GM23338 (cell line): ENCODE measurements around the gene AGAP1.

ENCODE experiments used
- CREB1 ChIP-seq: fragments of 250-450 bp; sonication (Bioruptor Pico); IDR thresholded peaks from 2 replicates; pipeline ENCODE4 v1.5.0; 2020; ENCODE audit warnings: low read depth, mild to moderate bottlenecking, moderate library complexity
- EZH2 ChIP-seq: fragments of 200-600 bp; sonication (generic); IDR thresholded peaks from one replicate; pipeline ENCODE4 v1.8.0; 2017; ENCODE audit warnings: antibody characterized with exemption, mild to moderate bottlenecking, low read depth; ENCODE audit not compliant: unreplicated experiment
- EZH2phosphoT487 ChIP-seq: fragments of 200-600 bp; sonication (generic); IDR thresholded peaks from one replicate; pipeline ENCODE4 v1.8.1; 2018; ENCODE audit warnings: antibody characterized with exemption; ENCODE audit not compliant: unreplicated experiment
- POLR2AphosphoS5 ChIP-seq: IDR thresholded peaks from 2 replicates; pipeline ENCODE4 v1.6.1; 2016; ENCODE audit warnings: antibody characterized with exemption, low read depth
- ZNF114 ChIP-seq: fragments of 250-450 bp; sonication (Bioruptor Pico); IDR thresholded peaks from 2 replicates; pipeline ENCODE4 v1.5.0; 2020; ENCODE audit warnings: mild to moderate bottlenecking, moderate library complexity
- ZNF331 ChIP-seq: fragments of 250-450 bp; sonication (Bioruptor Pico); IDR thresholded peaks from 2 replicates; pipeline ENCODE4 v1.5.0; 2020; ENCODE audit warnings: low read depth, mild to moderate bottlenecking, moderate library complexity
- TF ChIP-seq, protein P1 (sequence below), 2 experiments: fragments of 200-600 bp in 1 of 2; sonication (generic) in 1 of 2; conservative IDR thresholded peaks; 2 replicates each; pipeline versions ENCODE4 v1.5.1 to v1.6.1; 2016 to 2017; ENCODE audit warnings: antibody characterized with exemption in 2 of 2, low read depth in 2 of 2, mild to moderate bottlenecking in 2 of 2, moderate library complexity in 1 of 2
- TF ChIP-seq, protein P2 (sequence below): IDR thresholded peaks from one replicate; pipeline ENCODE4 v1.6.1; 2018; ENCODE audit warnings: antibody characterized with exemption; ENCODE audit not compliant: unreplicated experiment
- TF ChIP-seq, protein P3 (sequence below): fragments of 250-450 bp; sonication (Bioruptor Pico); IDR thresholded peaks from 2 replicates; pipeline ENCODE4 v1.5.0; 2020; ENCODE audit warnings: mild to moderate bottlenecking, moderate library complexity
- TF ChIP-seq, protein P4 (sequence below): IDR thresholded peaks from 2 replicates; pipeline ENCODE4 v1.6.1; 2016; ENCODE audit warnings: antibody characterized with exemption

DNA sequence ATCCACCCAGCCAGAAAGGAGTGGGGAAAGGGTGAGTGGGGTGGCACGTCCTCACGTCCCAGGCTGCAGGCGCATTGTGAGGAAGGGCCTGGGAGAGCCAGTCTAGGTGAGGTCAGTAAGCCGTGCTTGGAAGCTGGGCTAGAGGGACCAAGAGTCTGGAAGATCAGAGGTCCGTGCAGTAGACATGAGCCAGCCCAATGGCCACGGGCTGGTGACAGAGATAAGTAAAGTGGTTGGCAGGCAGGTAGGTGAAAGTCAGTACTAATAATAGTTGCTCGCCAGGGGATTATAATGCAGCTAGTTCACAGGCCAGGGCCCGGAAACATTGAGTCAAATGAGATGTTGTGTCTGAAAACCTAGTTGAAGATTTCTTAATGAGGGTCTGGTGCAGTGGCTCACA is 541.1 kb downstream of the AGAP1 start:
- TF ChIP-seq, protein P1, sequence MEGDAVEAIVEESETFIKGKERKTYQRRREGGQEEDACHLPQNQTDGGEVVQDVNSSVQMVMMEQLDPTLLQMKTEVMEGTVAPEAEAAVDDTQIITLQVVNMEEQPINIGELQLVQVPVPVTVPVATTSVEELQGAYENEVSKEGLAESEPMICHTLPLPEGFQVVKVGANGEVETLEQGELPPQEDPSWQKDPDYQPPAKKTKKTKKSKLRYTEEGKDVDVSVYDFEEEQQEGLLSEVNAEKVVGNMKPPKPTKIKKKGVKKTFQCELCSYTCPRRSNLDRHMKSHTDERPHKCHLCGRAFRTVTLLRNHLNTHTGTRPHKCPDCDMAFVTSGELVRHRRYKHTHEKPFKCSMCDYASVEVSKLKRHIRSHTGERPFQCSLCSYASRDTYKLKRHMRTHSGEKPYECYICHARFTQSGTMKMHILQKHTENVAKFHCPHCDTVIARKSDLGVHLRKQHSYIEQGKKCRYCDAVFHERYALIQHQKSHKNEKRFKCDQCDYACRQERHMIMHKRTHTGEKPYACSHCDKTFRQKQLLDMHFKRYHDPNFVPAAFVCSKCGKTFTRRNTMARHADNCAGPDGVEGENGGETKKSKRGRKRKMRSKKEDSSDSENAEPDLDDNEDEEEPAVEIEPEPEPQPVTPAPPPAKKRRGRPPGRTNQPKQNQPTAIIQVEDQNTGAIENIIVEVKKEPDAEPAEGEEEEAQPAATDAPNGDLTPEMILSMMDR (conservative IDR thresholded peaks at IDR 0.05; ENCODE audit: low read depth in 2 of 2) = no peak
- no peak for TF ChIP-seq POLR2AphosphoS5
- TF ChIP-seq EZH2 = no peak
- TF ChIP-seq, protein P2, sequence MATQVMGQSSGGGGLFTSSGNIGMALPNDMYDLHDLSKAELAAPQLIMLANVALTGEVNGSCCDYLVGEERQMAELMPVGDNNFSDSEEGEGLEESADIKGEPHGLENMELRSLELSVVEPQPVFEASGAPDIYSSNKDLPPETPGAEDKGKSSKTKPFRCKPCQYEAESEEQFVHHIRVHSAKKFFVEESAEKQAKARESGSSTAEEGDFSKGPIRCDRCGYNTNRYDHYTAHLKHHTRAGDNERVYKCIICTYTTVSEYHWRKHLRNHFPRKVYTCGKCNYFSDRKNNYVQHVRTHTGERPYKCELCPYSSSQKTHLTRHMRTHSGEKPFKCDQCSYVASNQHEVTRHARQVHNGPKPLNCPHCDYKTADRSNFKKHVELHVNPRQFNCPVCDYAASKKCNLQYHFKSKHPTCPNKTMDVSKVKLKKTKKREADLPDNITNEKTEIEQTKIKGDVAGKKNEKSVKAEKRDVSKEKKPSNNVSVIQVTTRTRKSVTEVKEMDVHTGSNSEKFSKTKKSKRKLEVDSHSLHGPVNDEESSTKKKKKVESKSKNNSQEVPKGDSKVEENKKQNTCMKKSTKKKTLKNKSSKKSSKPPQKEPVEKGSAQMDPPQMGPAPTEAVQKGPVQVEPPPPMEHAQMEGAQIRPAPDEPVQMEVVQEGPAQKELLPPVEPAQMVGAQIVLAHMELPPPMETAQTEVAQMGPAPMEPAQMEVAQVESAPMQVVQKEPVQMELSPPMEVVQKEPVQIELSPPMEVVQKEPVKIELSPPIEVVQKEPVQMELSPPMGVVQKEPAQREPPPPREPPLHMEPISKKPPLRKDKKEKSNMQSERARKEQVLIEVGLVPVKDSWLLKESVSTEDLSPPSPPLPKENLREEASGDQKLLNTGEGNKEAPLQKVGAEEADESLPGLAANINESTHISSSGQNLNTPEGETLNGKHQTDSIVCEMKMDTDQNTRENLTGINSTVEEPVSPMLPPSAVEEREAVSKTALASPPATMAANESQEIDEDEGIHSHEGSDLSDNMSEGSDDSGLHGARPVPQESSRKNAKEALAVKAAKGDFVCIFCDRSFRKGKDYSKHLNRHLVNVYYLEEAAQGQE = no peak
- TF ChIP-seq, protein P3, sequence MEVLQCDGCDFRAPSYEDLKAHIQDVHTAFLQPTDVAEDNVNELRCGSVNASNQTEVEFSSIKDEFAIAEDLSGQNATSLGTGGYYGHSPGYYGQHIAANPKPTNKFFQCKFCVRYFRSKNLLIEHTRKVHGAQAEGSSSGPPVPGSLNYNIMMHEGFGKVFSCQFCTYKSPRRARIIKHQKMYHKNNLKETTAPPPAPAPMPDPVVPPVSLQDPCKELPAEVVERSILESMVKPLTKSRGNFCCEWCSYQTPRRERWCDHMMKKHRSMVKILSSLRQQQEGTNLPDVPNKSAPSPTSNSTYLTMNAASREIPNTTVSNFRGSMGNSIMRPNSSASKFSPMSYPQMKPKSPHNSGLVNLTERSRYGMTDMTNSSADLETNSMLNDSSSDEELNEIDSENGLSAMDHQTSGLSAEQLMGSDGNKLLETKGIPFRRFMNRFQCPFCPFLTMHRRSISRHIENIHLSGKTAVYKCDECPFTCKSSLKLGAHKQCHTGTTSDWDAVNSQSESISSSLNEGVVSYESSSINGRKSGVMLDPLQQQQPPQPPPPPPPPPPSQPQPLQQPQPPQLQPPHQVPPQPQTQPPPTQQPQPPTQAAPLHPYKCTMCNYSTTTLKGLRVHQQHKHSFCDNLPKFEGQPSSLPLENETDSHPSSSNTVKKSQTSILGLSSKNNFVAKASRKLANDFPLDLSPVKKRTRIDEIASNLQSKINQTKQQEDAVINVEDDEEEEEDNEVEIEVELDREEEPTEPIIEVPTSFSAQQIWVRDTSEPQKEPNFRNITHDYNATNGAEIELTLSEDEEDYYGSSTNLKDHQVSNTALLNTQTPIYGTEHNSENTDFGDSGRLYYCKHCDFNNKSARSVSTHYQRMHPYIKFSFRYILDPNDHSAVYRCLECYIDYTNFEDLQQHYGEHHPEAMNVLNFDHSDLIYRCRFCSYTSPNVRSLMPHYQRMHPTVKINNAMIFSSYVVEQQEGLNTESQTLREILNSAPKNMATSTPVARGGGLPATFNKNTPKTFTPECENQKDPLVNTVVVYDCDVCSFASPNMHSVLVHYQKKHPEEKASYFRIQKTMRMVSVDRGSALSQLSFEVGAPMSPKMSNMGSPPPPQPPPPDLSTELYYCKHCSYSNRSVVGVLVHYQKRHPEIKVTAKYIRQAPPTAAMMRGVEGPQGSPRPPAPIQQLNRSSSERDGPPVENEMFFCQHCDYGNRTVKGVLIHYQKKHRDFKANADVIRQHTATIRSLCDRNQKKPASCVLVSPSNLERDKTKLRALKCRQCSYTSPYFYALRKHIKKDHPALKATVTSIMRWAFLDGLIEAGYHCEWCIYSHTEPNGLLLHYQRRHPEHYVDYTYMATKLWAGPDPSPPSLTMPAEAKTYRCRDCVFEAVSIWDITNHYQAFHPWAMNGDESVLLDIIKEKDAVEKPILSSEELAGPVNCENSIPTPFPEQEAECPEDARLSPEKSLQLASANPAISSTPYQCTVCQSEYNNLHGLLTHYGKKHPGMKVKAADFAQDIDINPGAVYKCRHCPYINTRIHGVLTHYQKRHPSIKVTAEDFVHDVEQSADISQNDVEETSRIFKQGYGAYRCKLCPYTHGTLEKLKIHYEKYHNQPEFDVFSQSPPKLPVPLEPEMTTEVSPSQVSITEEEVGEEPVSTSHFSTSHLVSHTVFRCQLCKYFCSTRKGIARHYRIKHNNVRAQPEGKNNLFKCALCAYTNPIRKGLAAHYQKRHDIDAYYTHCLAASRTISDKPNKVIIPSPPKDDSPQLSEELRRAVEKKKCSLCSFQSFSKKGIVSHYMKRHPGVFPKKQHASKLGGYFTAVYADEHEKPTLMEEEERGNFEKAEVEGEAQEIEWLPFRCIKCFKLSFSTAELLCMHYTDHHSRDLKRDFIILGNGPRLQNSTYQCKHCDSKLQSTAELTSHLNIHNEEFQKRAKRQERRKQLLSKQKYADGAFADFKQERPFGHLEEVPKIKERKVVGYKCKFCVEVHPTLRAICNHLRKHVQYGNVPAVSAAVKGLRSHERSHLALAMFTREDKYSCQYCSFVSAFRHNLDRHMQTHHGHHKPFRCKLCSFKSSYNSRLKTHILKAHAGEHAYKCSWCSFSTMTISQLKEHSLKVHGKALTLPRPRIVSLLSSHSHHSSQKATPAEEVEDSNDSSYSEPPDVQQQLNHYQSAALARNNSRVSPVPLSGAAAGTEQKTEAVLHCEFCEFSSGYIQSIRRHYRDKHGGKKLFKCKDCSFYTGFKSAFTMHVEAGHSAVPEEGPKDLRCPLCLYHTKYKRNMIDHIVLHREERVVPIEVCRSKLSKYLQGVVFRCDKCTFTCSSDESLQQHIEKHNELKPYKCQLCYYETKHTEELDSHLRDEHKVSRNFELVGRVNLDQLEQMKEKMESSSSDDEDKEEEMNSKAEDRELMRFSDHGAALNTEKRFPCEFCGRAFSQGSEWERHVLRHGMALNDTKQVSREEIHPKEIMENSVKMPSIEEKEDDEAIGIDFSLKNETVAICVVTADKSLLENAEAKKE = no peak
- no peak for TF ChIP-seq EZH2phosphoT487
- no peak for TF ChIP-seq CREB1 (CRISPR knock-in tag)
- TF ChIP-seq, protein P4, sequence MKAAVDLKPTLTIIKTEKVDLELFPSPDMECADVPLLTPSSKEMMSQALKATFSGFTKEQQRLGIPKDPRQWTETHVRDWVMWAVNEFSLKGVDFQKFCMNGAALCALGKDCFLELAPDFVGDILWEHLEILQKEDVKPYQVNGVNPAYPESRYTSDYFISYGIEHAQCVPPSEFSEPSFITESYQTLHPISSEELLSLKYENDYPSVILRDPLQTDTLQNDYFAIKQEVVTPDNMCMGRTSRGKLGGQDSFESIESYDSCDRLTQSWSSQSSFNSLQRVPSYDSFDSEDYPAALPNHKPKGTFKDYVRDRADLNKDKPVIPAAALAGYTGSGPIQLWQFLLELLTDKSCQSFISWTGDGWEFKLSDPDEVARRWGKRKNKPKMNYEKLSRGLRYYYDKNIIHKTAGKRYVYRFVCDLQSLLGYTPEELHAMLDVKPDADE = no peak
- no peak for TF ChIP-seq ZNF114 (CRISPR knock-in tag)
- TF ChIP-seq ZNF331 (CRISPR knock-in tag) = no peak
